GM18517 (cell line): ENCODE results near the gene CIB2.

Experiments
- ATAC-seq: cut with Tn5 transposase; IDR thresholded peaks from one replicate; pipeline ENCODE4 v1.9.1; 2021; ENCODE audit warnings: mild to moderate bottlenecking, moderate library complexity; ENCODE audit not compliant: unreplicated experiment

CIB2 gene

DNA sequence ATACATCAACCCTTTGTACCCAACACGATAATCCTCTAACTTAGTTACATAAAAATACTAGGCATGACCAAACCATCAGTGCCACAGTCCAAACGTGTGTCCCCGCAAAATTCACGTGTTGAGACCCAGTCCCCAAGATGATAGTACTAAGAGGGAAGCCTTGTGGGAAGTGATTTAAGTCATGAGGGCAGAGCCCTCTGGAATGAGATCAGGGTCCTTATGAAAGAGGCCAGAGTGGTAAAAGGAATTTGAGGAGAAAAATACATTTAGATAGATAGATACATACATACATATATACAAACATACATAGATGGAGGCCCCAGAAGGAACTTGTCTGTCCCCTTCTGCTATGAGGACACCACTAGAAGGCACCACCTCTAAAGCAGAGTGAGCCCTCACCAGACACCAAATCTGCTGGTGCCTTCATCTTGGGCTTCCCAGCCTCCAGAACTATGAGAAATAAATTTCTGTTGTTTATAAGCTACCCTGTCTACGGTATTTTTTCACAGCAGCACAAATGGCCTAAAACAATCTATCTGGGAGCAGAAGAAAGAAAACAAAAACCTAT is 61.7 kb downstream of the CIB2 start:
- no peak for ATAC-seq

DNA sequence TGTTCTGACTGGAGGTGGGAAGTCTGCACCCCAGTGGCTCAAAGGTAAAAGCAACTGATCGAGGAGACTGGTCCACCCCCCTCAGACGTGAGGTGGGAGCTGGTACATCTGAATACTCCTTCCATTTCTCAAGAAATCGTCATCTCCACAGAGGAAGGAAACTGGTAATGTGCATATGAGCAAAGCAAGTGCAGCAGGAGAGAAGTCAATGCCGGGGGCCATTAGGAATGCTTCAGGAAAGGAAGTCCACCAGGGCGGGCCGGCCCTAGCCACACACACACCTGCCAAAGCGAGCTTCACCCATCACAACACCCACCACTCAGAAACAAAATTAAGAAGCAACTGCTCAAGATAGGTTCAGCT is 62.2 kb downstream of the CIB2 start:
- ATAC-seq, result peak; percentile 10

GRCh38 chr15:78067328-78068228 is 63.7 kb downstream of the CIB2 start:
- ATAC-seq, result no peak

DNA sequence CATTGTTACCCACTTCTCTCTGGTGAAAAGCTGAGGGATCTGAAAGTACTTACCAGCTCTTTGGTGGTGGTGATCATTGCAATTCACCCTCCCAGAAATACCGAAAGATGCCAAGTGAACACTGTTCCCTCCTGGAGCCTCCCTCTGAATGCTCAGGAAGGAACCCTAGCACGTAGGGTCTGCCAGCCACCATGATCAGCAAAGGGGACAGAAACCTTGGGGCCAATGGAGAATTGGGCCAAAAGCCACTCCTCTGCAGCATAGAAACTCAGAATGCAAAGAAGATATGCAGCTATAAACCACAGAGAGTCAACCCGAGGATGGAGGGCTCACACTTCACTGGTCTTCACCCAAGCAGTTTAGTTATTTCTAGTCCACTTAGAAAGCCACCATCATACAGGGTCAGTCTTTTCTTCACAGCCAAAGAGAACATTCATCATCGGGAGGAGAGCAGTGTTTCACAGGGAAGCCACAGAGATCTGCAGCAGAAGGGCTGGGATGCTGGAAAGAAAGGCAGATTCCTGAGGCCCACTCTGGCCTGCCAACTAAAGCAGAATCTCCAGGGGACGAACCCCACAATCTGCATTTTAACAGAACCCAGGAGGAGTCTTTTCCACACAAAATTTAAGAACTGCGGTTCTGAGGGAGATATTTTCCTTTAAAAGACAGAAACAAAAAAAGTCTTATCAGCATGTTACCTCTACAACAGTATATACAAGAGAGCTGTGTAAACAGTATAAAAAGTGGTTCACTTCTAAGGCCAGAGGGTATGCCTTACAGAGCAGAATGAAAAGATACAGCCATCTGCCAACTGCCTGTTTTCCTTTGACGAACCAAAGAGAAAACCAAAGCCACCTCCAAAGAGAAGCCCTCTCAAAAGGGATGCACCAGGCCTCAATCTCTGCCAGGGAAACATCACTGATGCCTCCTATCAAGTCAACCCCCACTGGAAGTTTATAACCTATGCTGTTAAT is 65.0 kb downstream of the CIB2 start:
- peak; percentile 55 for ATAC-seq

DNA sequence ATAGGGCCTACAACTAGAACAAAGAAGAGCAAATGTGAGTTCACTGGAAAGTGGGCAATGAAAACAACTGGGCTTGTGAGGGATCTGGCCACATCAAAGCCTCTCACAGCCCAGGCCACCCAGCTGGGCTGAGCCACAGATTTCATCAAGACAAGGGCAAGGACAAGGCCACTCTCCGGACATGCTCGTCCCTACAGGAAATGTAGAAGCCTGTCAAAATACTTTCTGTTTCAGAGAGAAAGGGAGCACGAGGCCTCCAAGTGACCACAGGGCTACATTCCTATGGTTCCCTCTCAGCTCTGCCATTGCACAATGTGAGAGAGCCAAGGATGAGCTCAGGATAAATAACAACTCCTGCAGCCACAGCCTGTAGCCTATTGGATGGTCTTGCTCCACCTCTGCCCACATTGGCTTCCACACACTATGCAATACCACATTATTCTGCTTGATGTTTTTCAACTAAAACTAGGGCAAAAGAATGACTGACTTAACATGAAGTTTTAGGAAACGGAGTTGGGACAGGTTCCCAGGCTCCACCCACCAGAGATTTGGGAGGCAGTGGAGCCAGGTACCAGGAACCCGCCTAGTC is 65.9 kb downstream of the CIB2 start:
- no peak for ATAC-seq

- no peak for ATAC-seq
These were observed 66.7 kb downstream of the CIB2 start for GRCh38 chr15:78064544-78064943.

GRCh38 chr15:78063970-78064385 is 67.3 kb downstream of the CIB2 start:
- ATAC-seq, result no peak

GRCh38 chr15:78063217-78063616 is 68.0 kb downstream of the CIB2 start:
- ATAC-seq, result no peak

DNA sequence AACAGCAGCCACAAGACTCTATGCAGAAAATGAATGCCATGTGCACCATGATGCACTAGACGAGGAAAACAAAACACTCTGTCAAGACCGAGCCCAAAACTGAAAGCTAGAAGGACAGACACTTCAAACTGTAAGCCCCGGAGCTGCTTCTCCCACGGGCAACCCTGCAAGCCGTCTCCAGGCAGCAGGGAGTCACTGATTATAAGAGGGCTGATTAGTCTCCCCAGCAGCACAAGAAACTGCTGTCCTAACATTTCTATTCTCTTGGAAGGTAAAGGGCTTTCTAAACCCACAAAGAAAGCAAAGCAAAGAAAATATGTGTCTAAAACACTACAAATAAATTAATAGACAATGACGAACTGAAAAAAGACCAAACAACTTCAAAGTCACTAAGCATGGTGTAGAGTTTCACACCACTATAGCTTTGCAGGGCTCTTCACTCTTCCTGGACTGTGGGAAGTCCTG is 69.2 kb downstream of the CIB2 start:
- ATAC-seq, result no peak

DNA sequence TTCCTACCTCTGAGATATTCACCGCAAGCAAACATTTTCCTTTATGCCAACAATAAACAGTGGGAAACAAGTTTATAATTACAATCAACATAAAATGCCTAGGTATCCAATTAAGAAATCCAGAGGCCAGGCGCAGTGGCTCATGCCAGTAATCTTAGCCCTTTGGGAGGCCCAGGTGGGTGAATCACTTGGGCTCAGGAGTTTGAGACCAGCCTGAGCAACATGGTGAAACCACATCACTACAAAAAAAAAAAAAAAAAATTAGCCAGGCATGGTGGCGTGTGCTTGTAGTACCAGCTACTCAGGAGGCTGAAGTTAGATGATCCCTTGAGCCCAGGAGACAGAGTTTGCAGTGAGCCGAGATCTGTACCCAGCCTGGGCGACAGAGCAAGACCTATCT is 71.0 kb downstream of the CIB2 start:
- no peak for ATAC-seq

- ATAC-seq, result no peak
These were observed 72.0 kb downstream of the CIB2 start for GRCh38 chr15:78059110-78059839.

GRCh38 chr15:78058401-78058935 is 72.8 kb downstream of the CIB2 start:
- ATAC-seq, result no peak

GRCh38 chr15:78057803-78058202 is 73.4 kb downstream of the CIB2 start:
- no peak for ATAC-seq

DNA sequence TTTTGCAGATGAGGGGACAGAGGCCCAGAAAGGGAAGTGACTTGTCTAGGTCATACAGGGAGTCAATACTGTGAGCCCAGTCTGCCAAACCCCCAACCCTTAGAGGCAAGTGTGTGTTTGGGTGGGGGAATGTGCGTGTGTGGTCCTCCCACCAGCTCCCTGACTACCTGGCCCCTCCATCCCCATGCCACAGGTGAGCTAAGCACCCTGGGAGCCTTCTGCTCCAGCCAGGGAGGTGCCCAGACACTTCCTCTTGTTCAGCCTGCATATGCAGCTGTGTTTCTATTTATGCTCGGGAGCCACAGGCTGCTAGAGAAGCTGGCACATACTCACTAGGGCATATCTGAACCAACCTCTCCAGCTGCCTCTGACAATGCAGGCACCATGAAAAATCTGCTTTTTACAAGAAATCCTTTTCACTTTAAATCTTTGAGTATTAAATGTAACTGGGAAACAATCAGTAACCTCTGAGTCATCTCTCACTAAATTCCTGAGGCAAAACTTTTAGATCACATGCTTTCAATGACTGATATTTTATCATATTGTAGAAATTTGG is 74.5 kb downstream of the CIB2 start:
- no peak for ATAC-seq

DNA sequence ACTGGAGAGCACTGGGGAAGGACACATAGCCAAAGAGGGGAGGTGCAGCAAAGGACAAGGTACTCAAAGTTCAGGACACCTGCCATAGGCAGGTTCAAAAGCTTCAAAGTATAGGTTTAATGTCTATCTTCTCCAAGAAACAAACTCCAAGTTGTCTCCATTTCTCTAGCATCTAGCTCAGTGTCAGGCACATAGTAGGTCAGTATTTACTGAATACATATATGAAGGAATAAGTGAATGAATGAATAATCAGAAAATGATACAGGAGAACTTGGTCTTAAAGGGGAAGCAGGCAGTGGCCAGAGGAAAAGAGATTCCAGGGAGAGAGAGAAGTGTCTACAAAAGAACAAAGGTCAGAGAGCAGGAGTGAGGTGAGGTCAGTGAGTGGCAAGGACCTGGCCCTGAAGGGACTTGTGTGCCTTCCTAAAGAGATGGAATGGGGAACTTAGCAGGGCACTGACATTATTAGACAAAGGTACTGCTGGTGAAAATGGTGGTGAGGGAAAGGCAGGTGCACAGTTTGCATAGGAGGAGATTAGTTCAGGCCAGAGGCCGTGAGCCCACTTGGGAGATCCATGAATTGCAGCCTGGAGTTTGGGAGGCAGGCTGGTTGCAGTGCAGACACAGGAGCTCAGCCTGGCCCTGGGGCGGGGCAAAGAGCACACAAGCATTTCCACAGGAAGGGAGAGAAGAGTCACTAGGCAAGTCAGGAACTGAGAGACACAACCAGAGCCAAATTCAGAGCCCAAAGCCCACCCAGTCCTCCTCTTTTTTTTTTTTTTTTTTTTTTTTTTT is 75.1 kb downstream of the CIB2 start:
- ATAC-seq, result no peak

DNA sequence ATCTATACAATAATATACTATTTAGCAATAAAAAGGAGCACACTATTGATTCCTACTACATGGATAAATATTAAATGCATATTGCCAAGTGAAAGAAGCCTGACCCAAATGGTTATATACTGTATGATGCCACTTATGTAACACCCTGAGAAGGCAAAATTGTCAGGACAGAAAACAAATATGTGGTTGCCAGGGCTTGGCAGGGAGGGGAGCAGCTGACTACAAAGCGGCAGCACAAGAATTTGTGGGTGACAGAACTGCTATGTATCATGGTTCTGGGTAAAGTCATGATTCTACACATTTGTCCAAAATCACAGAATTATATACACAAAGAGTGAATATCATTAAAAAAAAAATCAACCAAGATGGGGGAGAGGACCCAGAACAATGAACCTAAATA is 76.3 kb downstream of the CIB2 start:
- ATAC-seq, result no peak
